ENCODE data around the gene GALNT10. TPM values are rescaled to one million over a fixed set of nuclear protein-coding genes. Genes with fewer than 3 reads are reported as not detected.

Gene GALNT10
- total RNA-seq, 1 donor from 2014 or later, result 39.8 TPM

DNA sequence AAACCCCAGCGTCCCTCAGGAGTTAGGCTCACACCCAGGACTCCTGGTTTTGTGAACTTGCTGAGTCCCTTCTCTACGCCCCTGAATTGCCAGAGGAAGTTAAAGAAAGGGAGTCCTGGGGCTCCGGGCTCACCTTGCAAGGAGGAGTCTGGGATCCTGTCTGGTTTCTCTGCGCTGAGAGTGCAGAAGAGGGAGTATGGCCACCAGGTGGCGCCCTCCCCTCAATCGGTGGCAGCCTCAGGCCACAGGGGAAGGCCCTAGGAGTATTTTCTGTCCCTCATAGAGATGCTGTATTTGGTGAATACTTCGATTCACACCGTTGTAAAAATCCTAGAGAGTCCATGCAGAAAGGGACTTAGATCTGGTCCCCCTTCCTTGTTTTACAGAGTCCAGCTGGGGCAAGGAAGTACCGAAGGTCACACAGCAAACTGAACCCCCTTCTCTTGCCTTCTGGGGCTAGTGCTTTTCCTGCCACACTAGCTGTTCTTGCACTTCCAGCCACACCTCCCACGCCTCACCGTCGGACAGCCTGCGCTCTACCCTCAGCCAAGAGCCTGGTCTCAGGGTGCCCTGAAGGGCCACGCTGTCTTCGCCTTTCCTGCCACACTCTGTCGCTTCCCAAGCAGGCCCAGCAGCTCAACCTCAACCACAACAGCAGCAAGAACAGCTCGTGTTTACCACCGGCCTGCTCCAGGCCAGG, 277.3 kb downstream of the GALNT10 start:
- peak; percentile 85 for DNase-seq (ENCODE audit: low read depth, low spot score)
- TF ChIP-seq, protein P1, sequence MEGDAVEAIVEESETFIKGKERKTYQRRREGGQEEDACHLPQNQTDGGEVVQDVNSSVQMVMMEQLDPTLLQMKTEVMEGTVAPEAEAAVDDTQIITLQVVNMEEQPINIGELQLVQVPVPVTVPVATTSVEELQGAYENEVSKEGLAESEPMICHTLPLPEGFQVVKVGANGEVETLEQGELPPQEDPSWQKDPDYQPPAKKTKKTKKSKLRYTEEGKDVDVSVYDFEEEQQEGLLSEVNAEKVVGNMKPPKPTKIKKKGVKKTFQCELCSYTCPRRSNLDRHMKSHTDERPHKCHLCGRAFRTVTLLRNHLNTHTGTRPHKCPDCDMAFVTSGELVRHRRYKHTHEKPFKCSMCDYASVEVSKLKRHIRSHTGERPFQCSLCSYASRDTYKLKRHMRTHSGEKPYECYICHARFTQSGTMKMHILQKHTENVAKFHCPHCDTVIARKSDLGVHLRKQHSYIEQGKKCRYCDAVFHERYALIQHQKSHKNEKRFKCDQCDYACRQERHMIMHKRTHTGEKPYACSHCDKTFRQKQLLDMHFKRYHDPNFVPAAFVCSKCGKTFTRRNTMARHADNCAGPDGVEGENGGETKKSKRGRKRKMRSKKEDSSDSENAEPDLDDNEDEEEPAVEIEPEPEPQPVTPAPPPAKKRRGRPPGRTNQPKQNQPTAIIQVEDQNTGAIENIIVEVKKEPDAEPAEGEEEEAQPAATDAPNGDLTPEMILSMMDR (conservative IDR thresholded peaks at IDR 0.05), result peak; percentile 94
- Mint-ChIP-seq H3K27me3 (ENCODE audit: low read depth) (peaks cover 71% of the 10 kb centered on the region), H3K4me1 (no peaks in the 10 kb centered on the region), H3K36me3 (ENCODE audit: low read depth) (no peaks in the 10 kb centered on the region), H3K9me3 (no peaks in the 10 kb centered on the region), H3K27ac (ENCODE audit: unreplicated experiment) (no peak overlapping the region), H3K4me3 (no peak overlapping the region)

DNA sequence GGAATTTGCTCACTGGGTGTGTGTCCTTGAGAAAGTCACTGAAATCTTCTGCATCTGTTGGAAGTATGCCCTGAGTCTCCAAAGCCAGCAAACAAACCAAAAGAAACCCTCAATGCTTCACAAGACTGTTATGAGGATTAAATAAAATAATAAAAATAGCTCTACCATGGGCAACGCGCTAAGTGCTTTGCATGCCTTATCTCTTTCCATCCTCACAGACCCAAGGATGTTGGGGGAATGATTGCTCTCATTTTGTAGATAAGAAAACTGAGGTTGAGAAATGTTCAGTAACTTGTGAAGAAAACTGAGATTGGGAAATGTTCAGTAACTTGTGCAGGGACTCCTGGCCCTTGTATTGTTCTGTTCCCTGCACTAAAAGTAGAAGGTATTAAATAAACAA, 279.6 kb downstream of the GALNT10 start:
- H3K36me3 Mint-ChIP-seq (ENCODE audit: low read depth), result no peaks in the 10 kb centered on the region
- peaks cover 93% of the 10 kb centered on the region for H3K27me3 Mint-ChIP-seq (ENCODE audit: low read depth)
- H3K9me3 Mint-ChIP-seq, result no peaks in the 10 kb centered on the region
- TF ChIP-seq, protein P1 (conservative IDR thresholded peaks at IDR 0.05), result no peak
- H3K27ac Mint-ChIP-seq (ENCODE audit: unreplicated experiment), result no peak overlapping the region
- H3K4me1 Mint-ChIP-seq, result peaks cover 9% of the 10 kb centered on the region
- no peak overlapping the region for H3K4me3 Mint-ChIP-seq
- no peak for DNase-seq (ENCODE audit: low read depth, low spot score)

Small RNAs within 50 kb of the gene (microRNA-seq; reads per million reads assigned to microRNA genes)
- gene MIR1294, result 34.3 reads per million, percentile 44 among the genes with 10 or more reads in this experiment

Other genes with a start within 250 kb of the GALNT10 start
- gene FAM114A2, start 151.8 kb upstream of the GALNT10 start, total RNA-seq, result 23.5 and 32.4 TPM in 2 replicates
- gene MFAP3, start 151.8 kb upstream of the GALNT10 start, total RNA-seq, result 38.2 and 39.0 TPM in 2 replicates

Data from neural crest cell (in vitro differentiated cells).